ENCODE measurements around the gene TMEM269. TPM values are rescaled to one million over a fixed set of nuclear protein-coding genes. Genes with fewer than 3 reads are reported as not detected.

The TMEM269 gene
- total RNA-seq, 3 donors from 2014 or later = under 0.01 to 0.59 (median 0.16) TPM

GRCh38 chr1:42776502-42776901, 8.3 kb upstream of the TMEM269 start:
- H3K4me1 ChIP-seq = no peaks in the 10 kb centered on the region
- TF ChIP-seq POLR2A (IDR thresholded peaks at IDR 0.05) (no peak), POLR2AphosphoS5 (IDR thresholded peaks at IDR 0.05) (no peak), CTCF (IDR thresholded peaks at IDR 0.05) (no peak)
- no peak overlapping the region for H3K4me3 ChIP-seq
- intact Hi-C loops (cut with DNase I; ENCODE audit: low total_unique reads) = no loop called here
- no peaks in the 10 kb centered on the region for H3K9me3 ChIP-seq
- H3K27me3 ChIP-seq = no peaks in the 10 kb centered on the region
- H3K36me3 ChIP-seq = peaks cover 4% of the 10 kb centered on the region
- no peak overlapping the region for H3K27ac ChIP-seq
- DNase-seq (ENCODE audit: low spot score in 2 of 2) = no peak

- intact Hi-C loops (cut with DNase I; ENCODE audit: low total_unique reads) = no loop called here
- Histone ChIP-seq H3K36me3 (peaks cover 4% of the 10 kb centered on the region), H3K4me3 (no peak overlapping the region), H3K27ac (no peak overlapping the region), H3K27me3 (no peaks in the 10 kb centered on the region), H3K9me3 (no peaks in the 10 kb centered on the region), H3K4me1 (no peaks in the 10 kb centered on the region)
- DNase-seq (ENCODE audit: low spot score in 2 of 2) = no peak
- TF ChIP-seq CTCF (IDR thresholded peaks at IDR 0.05) (peak in 2 of 3 donors; percentile 16 to 41), POLR2A (IDR thresholded peaks at IDR 0.05) (no peak)
Measured at GRCh38 chr1:42777852-42778251, 6.9 kb upstream of the TMEM269 start.

GRCh38 chr1:42779725-42780124, 5.1 kb upstream of the TMEM269 start:
- DNase-seq (ENCODE audit: low spot score in 2 of 2) = no peak
- no peak overlapping the region for H3K27ac ChIP-seq
- intact Hi-C loops (cut with DNase I; ENCODE audit: low total_unique reads) = no loop called here
- H3K36me3 ChIP-seq = peaks cover 4% of the 10 kb centered on the region
- H3K9me3 ChIP-seq = no peaks in the 10 kb centered on the region
- no peaks in the 10 kb centered on the region for H3K4me1 ChIP-seq
- H3K27me3 ChIP-seq = no peaks in the 10 kb centered on the region
- no peak overlapping the region for H3K4me3 ChIP-seq
- no peak for TF ChIP-seq POLR2AphosphoS5 (IDR thresholded peaks at IDR 0.05)
- TF ChIP-seq CTCF (IDR thresholded peaks at IDR 0.05) = no peak
- no peak for TF ChIP-seq POLR2A (IDR thresholded peaks at IDR 0.05)

GRCh38 chr1:42780176-42780575, 4.6 kb upstream of the TMEM269 start:
- TF ChIP-seq POLR2A (IDR thresholded peaks at IDR 0.05) = no peak
- no peak for TF ChIP-seq POLR2AphosphoS5 (IDR thresholded peaks at IDR 0.05)
- no peak for TF ChIP-seq CTCF (IDR thresholded peaks at IDR 0.05)
- no peak for DNase-seq (ENCODE audit: low spot score in 2 of 2)
- Histone ChIP-seq H3K4me3 (no peak overlapping the region), H3K9me3 (no peaks in the 10 kb centered on the region), H3K4me1 (no peaks in the 10 kb centered on the region), H3K27ac (no peak overlapping the region), H3K27me3 (no peaks in the 10 kb centered on the region), H3K36me3 (peaks cover 4% of the 10 kb centered on the region)
- intact Hi-C loops (cut with DNase I; ENCODE audit: low total_unique reads) = no loop called here

GRCh38 chr1:42783092-42783491, 1.7 kb upstream of the TMEM269 start:
- H3K27me3 ChIP-seq = no peaks in the 10 kb centered on the region
- no peaks in the 10 kb centered on the region for H3K36me3 ChIP-seq
- no peaks in the 10 kb centered on the region for H3K9me3 ChIP-seq
- TF ChIP-seq CTCF (IDR thresholded peaks at IDR 0.05) (no peak), POLR2A (IDR thresholded peaks at IDR 0.05) (no peak), POLR2AphosphoS5 (IDR thresholded peaks at IDR 0.05) (no peak)
- no peak overlapping the region for H3K4me3 ChIP-seq
- no peaks in the 10 kb centered on the region for H3K4me1 ChIP-seq
- no peak for DNase-seq (ENCODE audit: low spot score in 2 of 2)
- intact Hi-C loops (cut with DNase I; ENCODE audit: low total_unique reads) = no loop called here
- H3K27ac ChIP-seq = no peak overlapping the region

Measured in breast epithelium (tissue), 4 donors.